H4 (cell line): ENCODE measurements around the gene CAMSAP2. TPM values are rescaled to one million over a fixed set of nuclear protein-coding genes. Genes with fewer than 3 reads are reported as not detected.

Experiments used
- DNase-seq: peaks from one replicate; pipeline ENCODE4 v3.0.0-alpha.2; 2015; ENCODE audit warnings: low spot score
- total RNA-seq: library from RNA; depleted of rRNA; stranded (reverse); fragments of >200 nt; shearing (Covaris generic); gene quantifications from 2 replicates; pipeline ENCODE4 v1.2.3, GENCODE V29; 2014; rRNA removed

Gene CAMSAP2, protein sequence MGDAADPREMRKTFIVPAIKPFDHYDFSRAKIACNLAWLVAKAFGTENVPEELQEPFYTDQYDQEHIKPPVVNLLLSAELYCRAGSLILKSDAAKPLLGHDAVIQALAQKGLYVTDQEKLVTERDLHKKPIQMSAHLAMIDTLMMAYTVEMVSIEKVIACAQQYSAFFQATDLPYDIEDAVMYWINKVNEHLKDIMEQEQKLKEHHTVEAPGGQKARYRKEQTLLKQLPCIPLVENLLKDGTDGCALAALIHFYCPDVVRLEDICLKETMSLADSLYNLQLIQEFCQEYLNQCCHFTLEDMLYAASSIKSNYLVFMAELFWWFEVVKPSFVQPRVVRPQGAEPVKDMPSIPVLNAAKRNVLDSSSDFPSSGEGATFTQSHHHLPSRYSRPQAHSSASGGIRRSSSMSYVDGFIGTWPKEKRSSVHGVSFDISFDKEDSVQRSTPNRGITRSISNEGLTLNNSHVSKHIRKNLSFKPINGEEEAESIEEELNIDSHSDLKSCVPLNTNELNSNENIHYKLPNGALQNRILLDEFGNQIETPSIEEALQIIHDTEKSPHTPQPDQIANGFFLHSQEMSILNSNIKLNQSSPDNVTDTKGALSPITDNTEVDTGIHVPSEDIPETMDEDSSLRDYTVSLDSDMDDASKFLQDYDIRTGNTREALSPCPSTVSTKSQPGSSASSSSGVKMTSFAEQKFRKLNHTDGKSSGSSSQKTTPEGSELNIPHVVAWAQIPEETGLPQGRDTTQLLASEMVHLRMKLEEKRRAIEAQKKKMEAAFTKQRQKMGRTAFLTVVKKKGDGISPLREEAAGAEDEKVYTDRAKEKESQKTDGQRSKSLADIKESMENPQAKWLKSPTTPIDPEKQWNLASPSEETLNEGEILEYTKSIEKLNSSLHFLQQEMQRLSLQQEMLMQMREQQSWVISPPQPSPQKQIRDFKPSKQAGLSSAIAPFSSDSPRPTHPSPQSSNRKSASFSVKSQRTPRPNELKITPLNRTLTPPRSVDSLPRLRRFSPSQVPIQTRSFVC (N-terminal part only)
- total RNA-seq = 15.5 and 19.5 TPM in 2 replicates

GRCh38 chr1:200738327-200738948 is at the start of gene CAMSAP2:
TSS of gene CAMSAP2 (plus strand) at chr1:200738893. CDS start at chr1:200739828, 935 bp downstream.
- DNase-seq = peak; percentile 79

- DNase-seq = no peak
These were observed 46.4 kb upstream of the CAMSAP2 start for GRCh38 chr1:200692316-200692715.

DNA sequence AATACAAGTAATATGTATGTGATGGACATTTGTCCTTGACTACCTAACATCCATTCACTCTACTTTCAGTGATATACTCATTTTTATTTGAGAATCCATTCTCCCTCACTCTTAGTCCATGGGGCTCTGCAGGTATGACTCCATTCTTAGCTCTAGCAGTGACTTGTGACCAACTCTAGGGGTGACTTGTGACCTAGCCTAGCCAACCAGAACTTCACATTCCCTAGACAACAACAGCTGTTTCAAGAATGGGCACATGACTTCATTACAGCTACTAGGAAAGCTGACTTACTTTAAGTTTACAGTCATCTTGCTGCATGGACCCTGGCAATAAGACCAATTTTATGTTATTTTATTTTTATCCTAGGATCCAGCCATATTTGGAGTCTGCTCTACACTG is 45.4 kb upstream of the CAMSAP2 start:
- DNase-seq = no peak

GRCh38 chr1:200694738-200695137 is 44.0 kb upstream of the CAMSAP2 start:
- no peak for DNase-seq

DNA sequence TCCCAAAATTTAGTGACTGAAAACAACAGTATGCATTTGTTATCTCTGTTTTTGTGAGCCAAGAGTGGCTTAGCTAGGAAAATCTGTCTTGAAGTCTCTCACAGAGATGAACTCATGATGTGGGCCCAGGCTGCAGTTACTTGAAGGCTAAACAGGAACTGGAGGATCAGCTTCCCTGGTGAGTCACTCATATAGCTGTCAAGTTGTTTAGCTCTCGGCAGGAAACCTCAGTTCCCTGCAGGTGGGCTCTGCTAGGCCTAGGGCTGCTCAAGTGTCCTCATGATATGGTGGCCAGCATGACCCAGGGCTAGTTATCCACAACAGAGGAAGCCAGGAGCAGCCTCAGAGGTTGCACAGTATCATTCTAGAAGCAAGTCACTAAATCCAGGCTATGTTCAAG is 38.8 kb upstream of the CAMSAP2 start:
- DNase-seq = no peak

- no peak for DNase-seq
These were observed 33.6 kb upstream of the CAMSAP2 start for GRCh38 chr1:200704986-200705500.

DNA sequence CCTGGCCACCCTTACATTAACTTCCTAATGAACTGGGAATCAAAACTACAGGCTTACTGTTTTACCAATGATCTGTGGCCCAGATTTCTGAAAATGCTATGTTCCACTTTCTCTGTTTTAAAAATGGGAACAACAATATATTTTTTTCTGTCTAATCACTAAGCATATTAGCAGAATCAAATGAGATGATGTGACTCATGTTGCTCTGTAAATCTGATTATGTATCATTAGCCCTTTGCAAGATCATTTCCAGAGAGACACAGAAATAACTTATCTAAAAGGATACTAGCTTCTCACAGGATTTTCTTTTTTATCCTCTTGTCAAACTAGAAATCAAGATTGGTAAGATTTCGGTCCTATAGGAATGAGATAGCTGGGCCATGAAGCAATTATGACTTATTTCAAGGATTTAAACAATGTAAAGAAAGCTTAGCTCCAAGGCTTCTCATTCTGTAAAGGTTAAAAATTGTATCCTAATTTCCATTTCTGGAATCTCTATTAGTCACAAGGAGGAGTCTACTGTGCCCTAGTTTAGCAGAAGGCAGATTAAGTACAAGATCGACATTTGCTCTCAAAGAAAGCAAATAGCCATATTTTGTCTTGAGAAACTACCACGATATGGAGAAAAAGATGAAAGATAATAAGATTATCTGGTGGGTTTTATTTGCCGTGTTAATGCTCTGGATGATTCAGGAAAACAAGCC is 32.4 kb upstream of the CAMSAP2 start:
- DNase-seq = no peak

- no peak for DNase-seq
These were observed 31.6 kb upstream of the CAMSAP2 start for GRCh38 chr1:200707116-200707515.

DNA sequence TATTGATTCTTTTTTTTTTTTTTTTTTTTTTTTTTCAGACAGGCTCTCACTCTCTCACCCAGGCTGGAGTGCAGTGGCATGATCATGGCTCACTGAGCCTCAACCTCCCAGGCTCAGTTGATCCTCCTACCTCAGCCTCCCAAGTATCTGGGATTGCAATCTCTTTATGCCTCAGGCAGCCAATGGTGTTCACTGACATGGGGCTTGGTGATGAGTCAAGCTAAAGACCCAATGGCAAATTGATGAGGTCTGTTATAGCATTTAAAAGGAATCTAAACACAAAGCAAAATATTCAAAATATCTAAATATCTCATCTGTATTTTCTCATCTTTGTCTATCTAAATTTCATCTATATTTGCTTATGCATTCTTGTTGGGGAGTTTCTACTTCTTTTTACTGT is 30.5 kb upstream of the CAMSAP2 start:
- DNase-seq = no peak

DNA sequence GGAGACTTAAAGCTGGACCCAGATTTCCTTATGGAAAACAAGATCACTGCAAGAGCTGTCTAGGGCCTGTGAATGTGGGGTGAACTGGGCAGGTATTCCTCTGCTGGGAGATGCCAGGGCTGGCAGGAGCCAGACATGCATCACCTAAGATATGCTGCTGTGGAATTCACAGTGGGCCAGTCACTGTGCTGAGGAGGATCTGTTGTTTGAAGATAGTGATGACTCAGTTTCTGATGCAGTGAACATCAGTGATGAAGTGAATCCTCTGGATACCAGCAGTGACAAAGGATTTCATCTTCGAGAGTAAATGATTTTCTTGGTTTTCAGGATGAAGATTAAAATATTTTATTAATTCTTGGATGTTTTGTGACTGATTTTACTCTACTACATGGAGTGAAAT is 29.9 kb upstream of the CAMSAP2 start:
- no peak for DNase-seq

DNA sequence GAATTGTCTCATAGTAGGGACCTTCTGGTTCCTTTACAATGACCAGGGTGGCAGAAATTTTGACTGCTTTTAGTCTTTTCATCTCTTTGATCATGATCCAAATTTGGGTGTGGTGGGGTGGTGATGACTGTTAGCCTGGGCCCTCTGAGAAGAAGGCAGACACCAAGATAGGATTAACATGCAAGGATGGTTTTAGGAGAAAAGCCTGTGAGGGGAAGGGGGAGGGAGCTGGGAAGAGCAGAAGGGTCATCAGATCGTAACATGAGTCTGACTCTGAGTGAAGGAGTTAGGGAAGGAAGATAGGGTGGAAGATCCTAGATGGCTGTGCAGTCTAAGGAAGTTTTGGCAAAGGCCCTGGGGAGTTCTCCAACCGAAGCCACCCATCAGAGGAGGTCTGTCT is 28.5 kb upstream of the CAMSAP2 start:
- DNase-seq = no peak

DNA sequence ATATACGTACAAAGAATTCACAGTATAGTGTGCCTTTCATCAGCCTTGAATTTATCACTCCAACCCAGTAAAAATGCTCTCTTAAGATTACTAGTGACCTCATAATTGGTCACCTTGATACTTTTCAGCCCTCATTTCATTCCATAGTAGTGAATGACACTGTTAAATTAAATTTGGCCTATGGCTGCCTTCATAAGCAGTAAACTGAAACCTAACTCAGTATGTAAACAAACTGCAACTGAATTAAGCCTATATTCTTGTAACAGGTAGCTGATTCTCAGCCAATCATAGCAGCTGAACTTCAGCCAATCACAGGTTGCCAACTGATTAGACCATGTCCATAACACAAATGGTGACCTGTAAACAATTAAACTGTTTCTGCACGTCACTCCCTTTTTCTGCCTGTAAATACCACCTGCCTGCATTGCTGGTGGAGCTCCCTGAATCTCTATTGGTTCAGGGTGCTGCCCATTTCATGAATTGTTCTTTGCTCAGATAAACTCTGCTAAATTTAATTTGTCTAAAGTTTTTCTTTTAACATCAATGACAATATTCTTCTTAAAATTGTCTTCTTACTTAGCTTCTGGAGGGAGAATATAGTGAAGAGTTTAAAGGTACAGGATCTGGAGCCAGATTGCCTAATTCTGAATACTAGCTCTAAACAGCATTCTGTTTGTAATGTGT is 24.0 kb upstream of the CAMSAP2 start:
- DNase-seq = no peak

- DNase-seq = no peak
These were observed 18.5 kb upstream of the CAMSAP2 start for GRCh38 chr1:200720199-200720598.

DNA sequence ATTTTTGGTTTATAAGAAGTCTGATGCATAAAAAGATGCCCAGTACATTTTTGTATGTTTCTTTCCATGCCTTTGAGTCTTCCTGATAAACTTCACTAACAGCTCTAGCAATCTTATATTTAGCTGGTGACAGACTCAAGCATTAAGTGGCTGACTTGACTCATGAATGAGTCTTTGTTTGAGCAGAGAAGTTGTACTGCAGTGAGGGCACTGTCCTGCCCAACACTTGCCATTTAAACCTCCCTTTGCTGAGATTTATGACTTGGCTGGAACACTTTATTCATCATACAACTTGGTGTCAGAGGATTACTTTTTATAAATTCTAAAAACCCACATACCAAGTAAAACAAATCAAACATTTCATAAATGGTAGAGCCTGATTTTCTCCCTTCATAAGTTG is 14.6 kb upstream of the CAMSAP2 start:
- no peak for DNase-seq

- DNase-seq = no peak
These were observed 11.4 kb upstream of the CAMSAP2 start for GRCh38 chr1:200727257-200727656.

DNA sequence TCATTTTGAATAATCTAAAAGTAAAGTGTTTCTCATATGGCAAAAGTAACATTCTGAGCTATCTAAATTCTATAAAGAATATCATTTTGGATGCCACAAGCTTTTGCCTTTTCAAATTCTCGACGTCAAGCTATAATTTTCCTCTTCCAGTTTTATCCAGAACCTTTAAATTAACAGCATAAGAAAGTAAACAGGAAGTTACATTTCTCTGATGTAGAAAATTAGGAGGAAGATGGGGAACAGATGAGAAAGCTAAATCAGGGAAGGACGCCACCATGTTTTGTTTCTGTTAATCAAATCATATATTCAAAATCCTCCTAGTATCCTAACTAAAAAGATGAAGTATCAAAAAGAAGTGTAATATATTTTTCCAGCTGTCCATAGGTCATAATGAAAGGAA is 8.8 kb upstream of the CAMSAP2 start:
- no peak for DNase-seq

- DNase-seq = no peak
These were observed 6.9 kb upstream of the CAMSAP2 start for GRCh38 chr1:200731654-200732332.

DNA sequence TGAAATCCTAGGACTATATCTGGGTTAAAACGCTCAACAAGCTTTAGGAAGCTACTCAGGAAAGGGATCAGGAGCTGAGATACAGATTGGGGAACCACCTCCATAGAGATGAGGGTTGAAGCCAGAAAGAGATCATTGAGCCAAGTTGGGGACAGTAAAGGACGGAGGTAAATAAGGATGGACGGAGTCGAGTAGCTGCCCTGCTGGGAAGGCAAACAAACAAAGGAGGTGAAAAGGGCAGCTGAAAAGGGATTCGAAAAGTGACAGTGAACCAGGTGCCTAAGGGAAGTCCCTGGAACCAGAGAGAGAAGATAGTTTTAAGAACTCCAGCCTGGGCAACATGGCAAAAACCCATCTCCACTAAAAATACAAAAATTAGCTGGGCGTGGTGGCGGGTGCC is 6.3 kb upstream of the CAMSAP2 start:
- no peak for DNase-seq

DNA sequence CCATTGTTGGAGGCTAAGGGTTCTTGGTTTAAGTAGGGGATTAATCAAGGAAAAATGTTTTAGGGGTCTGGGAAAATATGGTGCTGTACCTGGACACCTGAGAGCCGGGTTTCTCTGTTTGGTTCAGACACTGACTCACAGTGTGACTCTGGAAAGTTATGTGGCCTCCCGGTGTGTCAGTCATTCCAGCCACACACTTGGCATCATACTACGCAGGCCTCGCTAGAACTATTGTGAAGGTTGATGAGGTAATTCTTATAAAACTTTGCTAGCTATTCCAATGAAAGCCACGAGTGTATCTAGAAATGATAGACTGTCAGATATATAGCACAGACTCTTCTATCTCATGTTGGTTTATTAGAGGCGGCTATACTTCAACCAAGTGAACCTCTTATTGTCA is 4.8 kb upstream of the CAMSAP2 start:
- DNase-seq = no peak
